ENCODE data around the gene JAZF1.
A peak's percentile ranks its signal among the peaks of the same experiment; 100 is the strongest.

JAZF1 gene

DNA sequence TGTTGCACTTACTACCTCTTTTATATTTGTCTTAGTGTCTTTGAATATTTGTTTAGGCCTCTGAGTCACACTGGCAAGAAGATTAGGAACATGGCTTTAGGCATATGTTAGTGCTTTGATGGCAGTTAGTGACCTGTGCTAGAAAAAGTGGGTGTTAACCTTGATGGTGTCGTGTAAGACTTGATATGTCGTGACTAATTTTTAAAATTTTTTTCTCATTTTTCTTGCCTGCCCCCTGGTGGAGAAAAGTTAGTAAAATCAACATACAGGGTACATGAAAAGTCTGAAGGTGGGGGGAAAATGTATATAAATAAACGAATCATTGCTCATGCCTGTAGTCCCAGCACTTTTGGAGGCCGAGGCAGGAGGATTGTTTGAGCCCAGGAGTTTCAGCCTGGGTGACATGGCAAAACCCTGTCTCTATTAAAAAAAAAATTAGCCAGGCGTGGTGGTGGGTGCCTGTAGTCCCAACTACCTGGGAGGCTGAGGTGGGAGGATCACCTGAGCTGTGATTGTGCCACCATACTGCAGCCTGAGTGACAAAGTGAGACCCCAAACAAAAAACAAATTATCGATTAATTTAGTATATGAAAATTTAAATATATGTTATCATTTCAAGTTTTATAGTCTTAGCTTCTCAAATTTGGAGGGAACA lies 396.1 kb downstream of the JAZF1 start:
- ATAC-seq = peak; percentile 76
- TF ChIP-seq TCF4 (CRISPR knock-in tag; IDR thresholded peaks at IDR 0.05; ENCODE audit: borderline replicate concordance) (no peak), CREB5 (CRISPR knock-in tag; IDR thresholded peaks at IDR 0.05; ENCODE audit: low read depth) (no peak), CSRNP3 (CRISPR knock-in tag; IDR thresholded peaks at IDR 0.05) (no peak), TSHZ2 (CRISPR knock-in tag; IDR thresholded peaks at IDR 0.05) (no peak), ZFP30 (CRISPR knock-in tag; IDR thresholded peaks at IDR 0.05) (no peak), PPARA (CRISPR knock-in tag; IDR thresholded peaks at IDR 0.05; ENCODE audit: borderline replicate concordance) (no peak), ZNF8 (CRISPR knock-in tag; IDR thresholded peaks at IDR 0.05) (no peak), PATZ1 (CRISPR knock-in tag; IDR thresholded peaks at IDR 0.05; ENCODE audit: borderline replicate concordance) (no peak), RARB (CRISPR knock-in tag; IDR thresholded peaks at IDR 0.05) (no peak)

GRCh38 chr7:27782849-27783248 lies 397.7 kb downstream of the JAZF1 start:
- TF ChIP-seq RARB (CRISPR knock-in tag; IDR thresholded peaks at IDR 0.05) (no peak), OSR1 (CRISPR knock-in tag; IDR thresholded peaks at IDR 0.05) (no peak), TOX (CRISPR knock-in tag; IDR thresholded peaks at IDR 0.05; ENCODE audit: borderline replicate concordance) (no peak), ZNF8 (CRISPR knock-in tag; IDR thresholded peaks at IDR 0.05) (no peak), ISL1 (CRISPR knock-in tag; IDR thresholded peaks at IDR 0.05) (peak; percentile 30), ZFP3 (CRISPR knock-in tag; IDR thresholded peaks at IDR 0.05) (no peak)
- ATAC-seq = peak; percentile 47; the same call in 2 of the 3 replicates

DNA sequence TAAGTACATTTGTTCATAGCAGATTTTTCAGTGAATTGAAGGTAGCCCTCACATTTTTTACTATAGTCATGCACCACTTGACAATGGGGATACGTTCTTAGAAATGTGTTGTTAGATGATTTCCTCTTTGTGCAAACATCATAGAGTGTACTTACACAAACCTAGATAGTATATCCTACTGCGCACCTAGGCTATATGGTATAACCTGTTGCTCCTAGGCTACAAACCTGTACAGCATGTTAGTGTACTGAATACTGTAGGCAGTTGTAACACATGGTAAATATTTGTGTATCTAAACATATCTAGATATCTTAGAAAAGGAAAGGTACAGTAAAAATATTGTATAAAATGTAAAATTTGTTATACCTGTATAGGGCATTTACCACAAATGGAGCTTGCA lies 399.4 kb downstream of the JAZF1 start:
- no peak for TF ChIP-seq BACH2 (CRISPR knock-in tag; IDR thresholded peaks at IDR 0.05; ENCODE audit: borderline replicate concordance)
- TF ChIP-seq POU6F1 (CRISPR knock-in tag; IDR thresholded peaks at IDR 0.05; ENCODE audit: borderline replicate concordance, low read depth) = no peak
- no peak for TF ChIP-seq ESRRG (CRISPR knock-in tag; IDR thresholded peaks at IDR 0.05)

More for the DNA sequence above, 399.4 kb downstream of the JAZF1 start:
- no peak for ATAC-seq
